Ovary (tissue), 3 donors: ENCODE measurements around the gene YOD1.

Experiments used
- EP300 ChIP-seq: sonication (generic); formaldehyde crosslinking; IDR thresholded peaks from one replicate; pipeline ENCODE4 v1.6.1; 2017; ENCODE audit warnings: antibody characterized with exemption
- POLR2A ChIP-seq: fragments of 450-650 bp; IDR thresholded peaks from one replicate; pipeline ENCODE4 v1.6.1; 2017; ENCODE audit warnings: antibody characterized with exemption, mild to moderate bottlenecking, moderate library complexity
- TF ChIP-seq, protein P1 (sequence below), 3 donors: fragments of 450-650 bp in 2 of 3; fragments of 200-600 bp in 1 of 3; IDR thresholded peaks; one replicate each; pipeline versions ENCODE4 v1.5.1 to v1.8.0; 2016 to 2022; ENCODE audit warnings: antibody characterized with exemption in 3 of 3, mild to moderate bottlenecking in 1 of 3
- donor health status: DM: no; HTN: no; CAD: no.

DNA sequence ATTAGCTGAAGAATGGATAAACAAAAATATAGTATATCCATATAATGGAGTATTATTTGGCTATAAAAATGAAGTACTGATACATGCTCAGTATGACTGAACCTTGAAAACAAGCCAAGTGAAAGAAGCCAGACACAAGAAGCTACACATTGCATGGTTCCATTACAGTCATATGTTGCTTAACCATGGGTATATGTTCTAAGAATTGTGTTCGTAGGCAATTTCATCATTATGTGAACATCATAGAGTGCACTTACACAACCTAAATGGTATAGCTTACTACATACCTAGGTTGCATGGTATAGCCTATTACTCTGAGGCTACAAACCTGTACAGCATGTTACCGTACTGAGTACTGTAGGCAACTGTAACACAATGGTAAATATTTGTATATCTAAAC, 52.2 kb downstream of the YOD1 start:
- TF ChIP-seq, protein P1, sequence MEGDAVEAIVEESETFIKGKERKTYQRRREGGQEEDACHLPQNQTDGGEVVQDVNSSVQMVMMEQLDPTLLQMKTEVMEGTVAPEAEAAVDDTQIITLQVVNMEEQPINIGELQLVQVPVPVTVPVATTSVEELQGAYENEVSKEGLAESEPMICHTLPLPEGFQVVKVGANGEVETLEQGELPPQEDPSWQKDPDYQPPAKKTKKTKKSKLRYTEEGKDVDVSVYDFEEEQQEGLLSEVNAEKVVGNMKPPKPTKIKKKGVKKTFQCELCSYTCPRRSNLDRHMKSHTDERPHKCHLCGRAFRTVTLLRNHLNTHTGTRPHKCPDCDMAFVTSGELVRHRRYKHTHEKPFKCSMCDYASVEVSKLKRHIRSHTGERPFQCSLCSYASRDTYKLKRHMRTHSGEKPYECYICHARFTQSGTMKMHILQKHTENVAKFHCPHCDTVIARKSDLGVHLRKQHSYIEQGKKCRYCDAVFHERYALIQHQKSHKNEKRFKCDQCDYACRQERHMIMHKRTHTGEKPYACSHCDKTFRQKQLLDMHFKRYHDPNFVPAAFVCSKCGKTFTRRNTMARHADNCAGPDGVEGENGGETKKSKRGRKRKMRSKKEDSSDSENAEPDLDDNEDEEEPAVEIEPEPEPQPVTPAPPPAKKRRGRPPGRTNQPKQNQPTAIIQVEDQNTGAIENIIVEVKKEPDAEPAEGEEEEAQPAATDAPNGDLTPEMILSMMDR (IDR thresholded peaks at IDR 0.05), result no peak
- TF ChIP-seq EP300 (no peak), POLR2A (no peak)
